Fibroblast of the conjunctiva (primary cell): ENCODE measurements around the gene GATAD1.
"Not testable (repeated sequence)": the region's sequence is repeated elsewhere in the genome, so short reads cannot be mapped to it uniquely, and the experiment has no call there.

ENCODE experiments used
- DNase-seq: peaks from one replicate; pipeline ENCODE4 v3.0.0-alpha.2; 2010; ENCODE audit warnings: low read depth

The GATAD1 gene

GRCh38 chr7:92447345-92448204, at the start of gene GATAD1:
Gene GATAD1 (plus strand): TSS chr7:92447482. CDS start chr7:92447730, 248 bp downstream.
- peak; percentile 80 for DNase-seq

- DNase-seq = no peak
Observed at GRCh38 chr7:92397542-92397941, 49.7 kb upstream of the GATAD1 start.

- no peak for DNase-seq
Observed at GRCh38 chr7:92400013-92400412, 47.3 kb upstream of the GATAD1 start.

- DNase-seq = no peak
Observed at GRCh38 chr7:92402920-92403759, 44.1 kb upstream of the GATAD1 start.

GRCh38 chr7:92403760-92404074, 43.6 kb upstream of the GATAD1 start:
- no peak for DNase-seq

GRCh38 chr7:92404170-92404614, 43.1 kb upstream of the GATAD1 start:
- DNase-seq = no peak

GRCh38 chr7:92409357-92409756, 37.9 kb upstream of the GATAD1 start:
- no peak for DNase-seq

GRCh38 chr7:92410162-92410561, 37.1 kb upstream of the GATAD1 start:
- DNase-seq = not testable (repeated sequence)

GRCh38 chr7:92412745-92413144, 34.5 kb upstream of the GATAD1 start:
- DNase-seq = no peak

- DNase-seq = no peak
Observed at GRCh38 chr7:92413550-92413949, 33.7 kb upstream of the GATAD1 start.

- no peak for DNase-seq
Observed at GRCh38 chr7:92415225-92415624, 32.1 kb upstream of the GATAD1 start.

- no peak for DNase-seq
Observed at GRCh38 chr7:92417913-92418312, 29.4 kb upstream of the GATAD1 start.

- no peak for DNase-seq
Observed at GRCh38 chr7:92421676-92422435, 25.4 kb upstream of the GATAD1 start.

GRCh38 chr7:92422926-92423325, 24.4 kb upstream of the GATAD1 start:
- DNase-seq = no peak

GRCh38 chr7:92423710-92424131, 23.6 kb upstream of the GATAD1 start:
- DNase-seq = no peak

GRCh38 chr7:92425311-92425947, 21.9 kb upstream of the GATAD1 start:
- no peak for DNase-seq

- DNase-seq = no peak
Observed at GRCh38 chr7:92427193-92427592, 20.1 kb upstream of the GATAD1 start.

- no peak for DNase-seq
Observed at GRCh38 chr7:92432299-92432946, 14.9 kb upstream of the GATAD1 start.

GRCh38 chr7:92433019-92433418, 14.3 kb upstream of the GATAD1 start:
- no peak for DNase-seq

- no peak for DNase-seq
Observed at GRCh38 chr7:92435542-92435941, 11.7 kb upstream of the GATAD1 start.
